Liver (tissue), 9 donors: ENCODE results near the gene FOXN4. TPM values are rescaled to one million over a fixed set of nuclear protein-coding genes. Genes with fewer than 3 reads are reported as not detected.

Experiments used
- DNase-seq: peaks from one replicate; pipeline ENCODE4 v3.0.0-alpha.2; 2017; ENCODE audit warnings: low spot score
- H3K27ac ChIP-seq, 2 donors: one replicate each; pipeline ENCODE4 v1.7.0; 2013; ENCODE audit warnings: inconsistent platforms in 2 of 2, low read length in 2 of 2, control low read depth in 1 of 2, low read depth in 1 of 2, mild to moderate bottlenecking in 1 of 2
- H3K27me3 ChIP-seq, 4 donors: one replicate each; pipeline versions ENCODE4 v1.6.1 to v1.7.0; 2013; ENCODE audit warnings: low read length in 3 of 4, inconsistent platforms in 1 of 4, mild to moderate bottlenecking in 1 of 4, moderate library complexity in 1 of 4; ENCODE audit not compliant: control insufficient read depth in 4 of 4, insufficient read depth in 4 of 4
- H3K36me3 ChIP-seq, 4 donors: one replicate each; pipeline versions ENCODE4 v1.6.1 to v1.7.0; 2013; ENCODE audit warnings: low read length in 3 of 4, mild to moderate bottlenecking in 3 of 4, low read depth in 1 of 4, moderate library complexity in 1 of 4; ENCODE audit not compliant: control insufficient read depth in 4 of 4, insufficient read depth in 3 of 4
- H3K4me1 ChIP-seq, 4 donors: one replicate each; pipeline versions ENCODE4 v1.6.1 to v1.7.0; 2013; ENCODE audit warnings: low read length in 3 of 4, mild to moderate bottlenecking in 3 of 4, moderate library complexity in 1 of 4; ENCODE audit not compliant: control insufficient read depth in 4 of 4, insufficient read depth in 4 of 4
- H3K4me3 ChIP-seq, 3 donors: one replicate each; pipeline versions ENCODE4 v1.6.1 to v1.7.0; 2013; ENCODE audit warnings: low read length in 3 of 3, control low read depth in 1 of 3, low read depth in 1 of 3, mild to moderate bottlenecking in 1 of 3
- H3K9ac ChIP-seq, 2 donors: one replicate each; pipeline ENCODE4 v1.7.0; 2013; ENCODE audit warnings: low read length in 2 of 2, mild to moderate bottlenecking in 2 of 2, moderate library complexity in 2 of 2, control low read depth in 1 of 2, low read depth in 1 of 2
- H3K9me3 ChIP-seq, 4 donors: one replicate each; pipeline versions ENCODE4 v1.6.1 to v1.7.0; 2013; ENCODE audit warnings: low read length in 3 of 4; ENCODE audit not compliant: control insufficient read depth in 4 of 4
- ATF3 ChIP-seq: IDR thresholded peaks from 2 replicates; pipeline ENCODE4 v1.6.1; 2016; ENCODE audit warnings: antibody characterized with exemption
- EGR1 ChIP-seq, 2 donors: IDR thresholded peaks; 2 replicates each; pipeline ENCODE4 v1.6.1; 2016 to 2018; ENCODE audit warnings: antibody characterized with exemption in 2 of 2, low read depth in 2 of 2
- FOXA1 ChIP-seq: IDR thresholded peaks from 2 replicates; pipeline ENCODE4 v1.6.1; 2016; ENCODE audit warnings: antibody characterized with exemption
- FOXA2 ChIP-seq: IDR thresholded peaks from 2 replicates; pipeline ENCODE4 v1.6.1; 2016; ENCODE audit warnings: antibody characterized with exemption
- GABPA ChIP-seq, 2 donors: IDR thresholded peaks in 1 of 2; conservative IDR thresholded peaks in 1 of 2; 2 replicates each; pipeline ENCODE4 v1.6.1; 2016; ENCODE audit warnings: antibody characterized with exemption in 2 of 2, mild to moderate bottlenecking in 1 of 2, moderate library complexity in 1 of 2
- HNF4A ChIP-seq, 2 donors: conservative IDR thresholded peaks; 2 replicates each; pipeline ENCODE4 v1.6.1; 2016; ENCODE audit warnings: antibody characterized with exemption in 2 of 2, mild to moderate bottlenecking in 2 of 2
- HNF4G ChIP-seq: IDR thresholded peaks from 2 replicates; pipeline ENCODE4 v1.6.1; 2016; ENCODE audit warnings: antibody characterized with exemption
- JUND ChIP-seq, 2 donors: IDR thresholded peaks; 2 replicates each; pipeline ENCODE4 v1.6.1; 2016; ENCODE audit warnings: antibody characterized with exemption in 2 of 2
- NR2F2 ChIP-seq: IDR thresholded peaks from 2 replicates; pipeline ENCODE4 v1.6.1; 2016; ENCODE audit warnings: antibody characterized with exemption
- RAD21 ChIP-seq, 2 donors: IDR thresholded peaks; 2 replicates each; pipeline ENCODE4 v1.6.1; 2016; ENCODE audit warnings: antibody characterized with exemption in 2 of 2, mild to moderate bottlenecking in 2 of 2
- RXRA ChIP-seq, 2 donors: IDR thresholded peaks; 2 replicates each; pipeline ENCODE4 v1.6.1; 2017 to 2018; ENCODE audit warnings: antibody characterized with exemption in 2 of 2, mild to moderate bottlenecking in 1 of 2
- SP1 ChIP-seq: IDR thresholded peaks from 2 replicates; pipeline ENCODE4 v1.6.1; 2018; ENCODE audit warnings: antibody characterized with exemption, mild to moderate bottlenecking
- TAF1 ChIP-seq: conservative IDR thresholded peaks from 2 replicates; pipeline ENCODE4 v1.6.1; 2016; ENCODE audit warnings: antibody characterized with exemption, mild to moderate bottlenecking
- YY1 ChIP-seq: IDR thresholded peaks from 2 replicates; pipeline ENCODE4 v1.6.1; 2016; ENCODE audit warnings: antibody characterized with exemption, mild to moderate bottlenecking
- ZBTB33 ChIP-seq: IDR thresholded peaks from 2 replicates; pipeline ENCODE4 v1.6.1; 2016; ENCODE audit warnings: antibody characterized with exemption
- WGBS: extraction: QIAGEN DNeasy Blood & Tissue Kit; methylation state at CpG from one replicate; pipeline ENCODE4 v1.1.7; 2013; 5-methylcytosine and 5-hydroxymethylcytosine counted together
- polyA plus RNA-seq, 2 donors: library from polyadenylated mRNA; stranded (reverse) in 1 of 2; unstranded in 1 of 2; fragments of 200-250 nt in 1 of 2; fragments of >200 nt in 1 of 2; fragmentation: Nextera tagmentation in 1 of 2; extraction: Ambion mirVana in 1 of 2; gene quantifications; one replicate each; pipeline versions ENCODE4 v1.2.1 to v1.2.3, GENCODE V29; 2013 to 2015
- total RNA-seq, 2 donors: library from RNA; depleted of rRNA; stranded (reverse); fragments of >200 nt; gene quantifications; one replicate each; pipeline ENCODE4 v1.2.3, GENCODE V29; 2014
- TF ChIP-seq, protein P1 (sequence below): IDR thresholded peaks from 2 replicates; pipeline ENCODE4 v1.6.1; 2016; ENCODE audit warnings: antibody characterized with exemption, mild to moderate bottlenecking
- TF ChIP-seq, protein P2 (sequence below): IDR thresholded peaks from 2 replicates; pipeline ENCODE4 v1.6.1; 2016; ENCODE audit warnings: antibody characterized with exemption
- TF ChIP-seq, protein P3 (sequence below): fragments of 150-350 bp; IDR thresholded peaks from 2 replicates; pipeline ENCODE4 v1.5.1; 2017; ENCODE audit warnings: improper control_type of control experiment, low read depth, low read length; ENCODE audit not compliant: missing input control
- donor health status: healthy.
- donor health status: healthy.
- donor health status: healthy.
- donor health status: healthy.
- donor health status: healthy.

Gene FOXN4
- total and polyA plus RNA-seq, 4 donors = not detected

- no peak overlapping the region for H3K4me3 ChIP-seq
- no peaks in the 10 kb centered on the region for H3K27me3 ChIP-seq
- TF ChIP-seq, protein P1, sequence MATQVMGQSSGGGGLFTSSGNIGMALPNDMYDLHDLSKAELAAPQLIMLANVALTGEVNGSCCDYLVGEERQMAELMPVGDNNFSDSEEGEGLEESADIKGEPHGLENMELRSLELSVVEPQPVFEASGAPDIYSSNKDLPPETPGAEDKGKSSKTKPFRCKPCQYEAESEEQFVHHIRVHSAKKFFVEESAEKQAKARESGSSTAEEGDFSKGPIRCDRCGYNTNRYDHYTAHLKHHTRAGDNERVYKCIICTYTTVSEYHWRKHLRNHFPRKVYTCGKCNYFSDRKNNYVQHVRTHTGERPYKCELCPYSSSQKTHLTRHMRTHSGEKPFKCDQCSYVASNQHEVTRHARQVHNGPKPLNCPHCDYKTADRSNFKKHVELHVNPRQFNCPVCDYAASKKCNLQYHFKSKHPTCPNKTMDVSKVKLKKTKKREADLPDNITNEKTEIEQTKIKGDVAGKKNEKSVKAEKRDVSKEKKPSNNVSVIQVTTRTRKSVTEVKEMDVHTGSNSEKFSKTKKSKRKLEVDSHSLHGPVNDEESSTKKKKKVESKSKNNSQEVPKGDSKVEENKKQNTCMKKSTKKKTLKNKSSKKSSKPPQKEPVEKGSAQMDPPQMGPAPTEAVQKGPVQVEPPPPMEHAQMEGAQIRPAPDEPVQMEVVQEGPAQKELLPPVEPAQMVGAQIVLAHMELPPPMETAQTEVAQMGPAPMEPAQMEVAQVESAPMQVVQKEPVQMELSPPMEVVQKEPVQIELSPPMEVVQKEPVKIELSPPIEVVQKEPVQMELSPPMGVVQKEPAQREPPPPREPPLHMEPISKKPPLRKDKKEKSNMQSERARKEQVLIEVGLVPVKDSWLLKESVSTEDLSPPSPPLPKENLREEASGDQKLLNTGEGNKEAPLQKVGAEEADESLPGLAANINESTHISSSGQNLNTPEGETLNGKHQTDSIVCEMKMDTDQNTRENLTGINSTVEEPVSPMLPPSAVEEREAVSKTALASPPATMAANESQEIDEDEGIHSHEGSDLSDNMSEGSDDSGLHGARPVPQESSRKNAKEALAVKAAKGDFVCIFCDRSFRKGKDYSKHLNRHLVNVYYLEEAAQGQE = peak; percentile 38
- TF ChIP-seq TAF1 = no peak
- peak; percentile 86 for TF ChIP-seq FOXA1
- peak; percentile 55 for TF ChIP-seq NR2F2
- peak; percentile 89 for TF ChIP-seq FOXA2
- TF ChIP-seq JUND (IDR thresholded peaks at IDR 0.05) = peak in 1 of 2 donors; percentile 93
- peak; percentile 70 for TF ChIP-seq ZBTB33
- TF ChIP-seq SP1 = peak; percentile 62
- TF ChIP-seq ATF3 = no peak
- TF ChIP-seq, protein P2, sequence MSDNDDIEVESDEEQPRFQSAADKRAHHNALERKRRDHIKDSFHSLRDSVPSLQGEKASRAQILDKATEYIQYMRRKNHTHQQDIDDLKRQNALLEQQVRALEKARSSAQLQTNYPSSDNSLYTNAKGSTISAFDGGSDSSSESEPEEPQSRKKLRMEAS = peak; percentile 55
- peak; percentile 28 for TF ChIP-seq YY1
- TF ChIP-seq GABPA (IDR thresholded peaks at IDR 0.05 in 1 of 2, conservative IDR thresholded peaks at IDR 0.05 in 1 of 2) = no peak
- peak; percentile 48 for TF ChIP-seq HNF4G
- peak in 1 of 2 donors; percentile 32 for TF ChIP-seq EGR1 (IDR thresholded peaks at IDR 0.05; ENCODE audit: low read depth in 2 of 2)
- no peak for TF ChIP-seq RAD21 (IDR thresholded peaks at IDR 0.05)
- peak; percentile 89 to 97 for TF ChIP-seq RXRA (IDR thresholded peaks at IDR 0.05)
- peak; percentile 78 to 88 for TF ChIP-seq HNF4A (conservative IDR thresholded peaks at IDR 0.05)
- TF ChIP-seq, protein P3, sequence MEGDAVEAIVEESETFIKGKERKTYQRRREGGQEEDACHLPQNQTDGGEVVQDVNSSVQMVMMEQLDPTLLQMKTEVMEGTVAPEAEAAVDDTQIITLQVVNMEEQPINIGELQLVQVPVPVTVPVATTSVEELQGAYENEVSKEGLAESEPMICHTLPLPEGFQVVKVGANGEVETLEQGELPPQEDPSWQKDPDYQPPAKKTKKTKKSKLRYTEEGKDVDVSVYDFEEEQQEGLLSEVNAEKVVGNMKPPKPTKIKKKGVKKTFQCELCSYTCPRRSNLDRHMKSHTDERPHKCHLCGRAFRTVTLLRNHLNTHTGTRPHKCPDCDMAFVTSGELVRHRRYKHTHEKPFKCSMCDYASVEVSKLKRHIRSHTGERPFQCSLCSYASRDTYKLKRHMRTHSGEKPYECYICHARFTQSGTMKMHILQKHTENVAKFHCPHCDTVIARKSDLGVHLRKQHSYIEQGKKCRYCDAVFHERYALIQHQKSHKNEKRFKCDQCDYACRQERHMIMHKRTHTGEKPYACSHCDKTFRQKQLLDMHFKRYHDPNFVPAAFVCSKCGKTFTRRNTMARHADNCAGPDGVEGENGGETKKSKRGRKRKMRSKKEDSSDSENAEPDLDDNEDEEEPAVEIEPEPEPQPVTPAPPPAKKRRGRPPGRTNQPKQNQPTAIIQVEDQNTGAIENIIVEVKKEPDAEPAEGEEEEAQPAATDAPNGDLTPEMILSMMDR = no peak
- H3K36me3 ChIP-seq = no peaks in the 10 kb centered on the region
- peak; percentile 46 for DNase-seq
- no peaks in the 10 kb centered on the region for H3K9me3 ChIP-seq
- H3K9ac ChIP-seq = no peak overlapping the region
- peak overlapping the region; percentile 42 to 57 for H3K27ac ChIP-seq
- whole genome bisulfite sequencing = 37% methylated on average over 15 of the region's 15 CpGs
- peaks cover 6 to 25% (median 19%) of the 10 kb centered on the region in 4 donors for H3K4me1 ChIP-seq
Measured at GRCh38 chr12:109277899-109278762, 31.0 kb downstream of the FOXN4 start.
